Glomerular endothelial cell (primary cell): ENCODE data around the gene CTSV. TPM values are rescaled to one million over a fixed set of nuclear protein-coding genes. Genes with fewer than 3 reads are reported as not detected.
"Not testable (repeated sequence)": the region's sequence is repeated elsewhere in the genome, so short reads cannot be mapped to it uniquely, and the experiment has no call there.

Experiments used
- DNase-seq: peaks from one replicate; pipeline ENCODE4 v3.0.0-alpha.2; 2011; ENCODE audit warnings: low read depth, low spot score; ENCODE audit errors: extremely low read depth
- total RNA-seq: library from RNA; depleted of rRNA; stranded (reverse); fragments of >200 nt; gene quantifications from 2 replicates; pipeline ENCODE4 v1.2.3, GENCODE V29; 2015

Gene CTSV
- total RNA-seq, result 0.19 and 1.6 TPM in 2 replicates

- DNase-seq, result no peak
These were observed at the start of gene CTSV for GRCh38 chr9:97038611-97039513. Gene CTSV, minus strand, starts transcription at chr9:97039142. Its CDS starts 1,099 bp downstream, at chr9:97038043.

- DNase-seq, result not testable (repeated sequence)
These were observed 48.8 kb upstream of the CTSV start for GRCh38 chr9:97087668-97088215.

- DNase-seq, result not testable (repeated sequence)
These were observed 45.6 kb upstream of the CTSV start for GRCh38 chr9:97084562-97084991.

GRCh38 chr9:97078362-97078761 lies 39.4 kb upstream of the CTSV start:
- DNase-seq, result no peak

- no peak for DNase-seq
These were observed 38.7 kb upstream of the CTSV start for GRCh38 chr9:97077452-97078295.

- not testable (repeated sequence) for DNase-seq
These were observed 37.9 kb upstream of the CTSV start for GRCh38 chr9:97076731-97077451.

GRCh38 chr9:97076238-97076637 lies 37.3 kb upstream of the CTSV start:
- DNase-seq, result no peak

- no peak for DNase-seq
These were observed 36.5 kb upstream of the CTSV start for GRCh38 chr9:97075289-97075985.

- no peak for DNase-seq
These were observed 34.6 kb upstream of the CTSV start for GRCh38 chr9:97073506-97073905.

- DNase-seq, result no peak
These were observed 33.4 kb upstream of the CTSV start for GRCh38 chr9:97072285-97072776.

- not testable (repeated sequence) for DNase-seq
These were observed 31.4 kb upstream of the CTSV start for GRCh38 chr9:97070325-97070724.

GRCh38 chr9:97067490-97067889 lies 28.5 kb upstream of the CTSV start:
- no peak for DNase-seq

GRCh38 chr9:97064176-97064575 lies 25.2 kb upstream of the CTSV start:
- DNase-seq, result no peak

GRCh38 chr9:97060796-97061195 lies 21.9 kb upstream of the CTSV start:
- DNase-seq, result no peak

- no peak for DNase-seq
These were observed 20.7 kb upstream of the CTSV start for GRCh38 chr9:97059626-97060025.

- no peak for DNase-seq
These were observed 18.7 kb upstream of the CTSV start for GRCh38 chr9:97057651-97058050.

- DNase-seq, result not testable (repeated sequence)
These were observed 16.9 kb upstream of the CTSV start for GRCh38 chr9:97055891-97056290.

- no peak for DNase-seq
These were observed 14.8 kb upstream of the CTSV start for GRCh38 chr9:97053717-97054116.

- no peak for DNase-seq
These were observed 13.8 kb upstream of the CTSV start for GRCh38 chr9:97052735-97053134.

GRCh38 chr9:97046228-97046627 lies 7.3 kb upstream of the CTSV start:
- DNase-seq, result no peak
